Measurements from ENCODE around the gene CCT8. TPM values are rescaled to one million over a fixed set of nuclear protein-coding genes. Genes with fewer than 3 reads are reported as not detected.
A peak's percentile ranks its signal among the peaks of the same experiment; 100 is the strongest.

The CCT8 gene
- total RNA-seq = 10 to 100 TPM; 79.6 to 86.4 TPM
- long read RNA-seq, transcript CCT8-201 (15 exons, 2,005 nt) = major isoform, 117 of 132 reads
- long read RNA-seq, partial matches to known transcripts = 8 of 132 reads
- long read RNA-seq, other reads (novel, unspliced or antisense) = 6 of 132 reads

- intact Hi-C loops (cut with DNase I, micrococcal nuclease) = no loop called here
- ATAC-seq (peak; percentile 96), DNase-seq (peak; percentile 98 to 100)
Measured at GRCh38 chr21:29073222-29074006, at the start of gene CCT8. TSS of gene CCT8 (minus strand) at chr21:29073648. CDS start at chr21:29073590, 58 bp downstream.

GRCh38 chr21:29121759-29122158, 48.3 kb upstream of the CCT8 start:
- ATAC-seq = no peak
- intact Hi-C loops (cut with DNase I, micrococcal nuclease) = no loop called here
- DNase-seq = no peak

GRCh38 chr21:29117372-29117955, 44.0 kb upstream of the CCT8 start:
- ATAC-seq (no peak), DNase-seq (no peak)
- intact Hi-C loops (cut with DNase I, micrococcal nuclease) = no loop called here

GRCh38 chr21:29115899-29116298, 42.5 kb upstream of the CCT8 start:
- no peak for ATAC-seq
- no peak for DNase-seq
- intact Hi-C loops (cut with DNase I, micrococcal nuclease) = no loop called here

- DNase-seq (no peak), ATAC-seq (no peak)
- intact Hi-C loops (cut with DNase I, micrococcal nuclease) = no loop called here
Measured at GRCh38 chr21:29114765-29115500, 41.5 kb upstream of the CCT8 start.

- ATAC-seq (no peak), DNase-seq (no peak)
- intact Hi-C loops (cut with DNase I, micrococcal nuclease) = no loop called here
Measured at GRCh38 chr21:29105218-29105617, 31.8 kb upstream of the CCT8 start.

GRCh38 chr21:29104239-29104708, 30.8 kb upstream of the CCT8 start:
- ATAC-seq = no peak
- intact Hi-C loops (cut with DNase I, micrococcal nuclease) = no loop called here
- DNase-seq = no peak

- ATAC-seq = no peak
- intact Hi-C loops (cut with DNase I, micrococcal nuclease) = no loop called here
- DNase-seq = no peak
Measured at GRCh38 chr21:29102791-29103257, 29.4 kb upstream of the CCT8 start.

GRCh38 chr21:29098156-29098555, 24.7 kb upstream of the CCT8 start:
- ATAC-seq (no peak), DNase-seq (no peak)
- intact Hi-C loops (cut with DNase I, micrococcal nuclease) = loop anchor here in 1 of 2 donors (10.0 kb wide), 1 partner anchor 67 kb away; no protein-coding TSS in a partner anchor

GRCh38 chr21:29096218-29097015, 23.0 kb upstream of the CCT8 start:
- DNase-seq = no peak
- ATAC-seq = no peak
- intact Hi-C loops (cut with DNase I, micrococcal nuclease) = loop anchor here in 1 of 2 donors (10.0 kb wide), 1 partner anchor 68 kb away; no protein-coding TSS in a partner anchor

- intact Hi-C loops (cut with DNase I, micrococcal nuclease) = loop anchor here in 1 of 2 donors (5.0 to 10.0 kb wide), 2 partner anchors 72 to 280 kb away; no protein-coding TSS in a partner anchor
- ATAC-seq = no peak
- no peak for DNase-seq
Measured at GRCh38 chr21:29092102-29092959, 18.9 kb upstream of the CCT8 start.

- DNase-seq (no peak), ATAC-seq (no peak)
- intact Hi-C loops (cut with DNase I, micrococcal nuclease) = loop anchor here in 1 of 2 donors (5.0 to 10.0 kb wide), 2 partner anchors 74 to 281 kb away; no protein-coding TSS in a partner anchor
Measured at GRCh38 chr21:29091033-29091432, 17.6 kb upstream of the CCT8 start.

GRCh38 chr21:29085106-29085752, 11.8 kb upstream of the CCT8 start:
- no peak for ATAC-seq
- no peak for DNase-seq
- intact Hi-C loops (cut with DNase I, micrococcal nuclease) = no loop called here

GRCh38 chr21:29084372-29084771, 10.9 kb upstream of the CCT8 start:
- intact Hi-C loops (cut with DNase I, micrococcal nuclease) = no loop called here
- DNase-seq (no peak), ATAC-seq (no peak)

- ATAC-seq (no peak), DNase-seq (no peak)
- intact Hi-C loops (cut with DNase I, micrococcal nuclease) = no loop called here
Measured at GRCh38 chr21:29083306-29083705, 9.9 kb upstream of the CCT8 start.

- DNase-seq (no peak), ATAC-seq (peak; percentile 78)
- intact Hi-C loops (cut with DNase I, micrococcal nuclease) = no loop called here
Measured at GRCh38 chr21:29082046-29082815, 8.8 kb upstream of the CCT8 start.

All from left colon (tissue), 2 donors.